HEK293 (cell line): ENCODE measurements around the gene VPS37C.
A peak's percentile ranks its signal among the peaks of the same experiment; 100 is the strongest.

Source experiments
- CTCF ChIA-PET: fragments of 350-600 bp; formaldehyde crosslinking; extraction: SDS; loops from one replicate; lab custom pipeline; 2021; ENCODE audit warnings: antibody characterized with exemption; lab: Yijun Ruan, JAX
- POLR2A ChIA-PET: fragments of 300-600 bp; formaldehyde crosslinking; extraction: SDS; loops from one replicate; lab custom pipeline; 2020; ENCODE audit warnings: antibody characterized with exemption, inconsistent platforms; lab: Yijun Ruan, JAX
- H3K27ac ChIP-seq: fragments of 200-500 bp; sonication (Bioruptor generic); 2 replicates; pipeline ENCODE4 v1.5.1; 2014; ENCODE audit warnings: low read depth, low read length, control low read depth, inconsistent platforms; ENCODE audit errors: extremely low read depth
- H3K36me3 ChIP-seq, 2 experiments: fragments of 200-500 bp in 1 of 2; sonication (Bioruptor generic) in 1 of 2; 1 replicate in 1 of 2; 2 replicates in 1 of 2; pipeline ENCODE4 v1.5.1; 2014 to 2017; ENCODE audit warnings: inconsistent platforms in 2 of 2, low read length in 2 of 2; ENCODE audit not compliant: control insufficient read depth in 2 of 2, insufficient read depth in 1 of 2
- H3K4me1 ChIP-seq: fragments of 200-500 bp; sonication (Bioruptor generic); 2 replicates; pipeline ENCODE4 v1.5.1; 2014; ENCODE audit warnings: mild to moderate bottlenecking, low read length, inconsistent platforms; ENCODE audit not compliant: control insufficient read depth, insufficient read depth
- H3K4me3 ChIP-seq: 2 replicates; pipeline ENCODE4 v1.5.1; 2011; ENCODE audit warnings: low read depth, mild to moderate bottlenecking, control low read depth, low read length, moderate library complexity
- H3K9me3 ChIP-seq: fragments of 200-500 bp; sonication (Bioruptor generic); 2 replicates; pipeline ENCODE4 v1.5.1; 2014; ENCODE audit warnings: low read depth, low read length, inconsistent platforms; ENCODE audit not compliant: control insufficient read depth, insufficient read depth
- EGR2 ChIP-seq: fragments of 450-650 bp; formaldehyde crosslinking; IDR thresholded peaks from 2 replicates; pipeline ENCODE4 v1.5.1; 2016; ENCODE audit warnings: low read depth, missing biosample characterization, missing genetic modification characterization
- GLIS1 ChIP-seq: fragments of 450-650 bp; formaldehyde crosslinking; IDR thresholded peaks from 2 replicates; pipeline ENCODE4 v1.5.1; 2016; ENCODE audit warnings: missing biosample characterization, missing genetic modification characterization
- IKZF3 ChIP-seq: fragments of 450-650 bp; IDR thresholded peaks from 2 replicates; pipeline ENCODE4 v1.5.0; 2018; ENCODE audit warnings: missing biosample characterization, mild to moderate bottlenecking, missing genetic modification characterization, moderate library complexity
- KLF1 ChIP-seq: fragments of 450-650 bp; formaldehyde crosslinking; IDR thresholded peaks from 2 replicates; pipeline ENCODE4 v1.5.1; 2016; ENCODE audit warnings: missing biosample characterization, missing genetic modification characterization
- KLF7 ChIP-seq: fragments of 450-650 bp; formaldehyde crosslinking; IDR thresholded peaks from 2 replicates; pipeline ENCODE4 v1.5.1; 2016; ENCODE audit warnings: missing biosample characterization, missing genetic modification characterization, borderline replicate concordance
- SALL2 ChIP-seq: fragments of 450-650 bp; formaldehyde crosslinking; IDR thresholded peaks from 2 replicates; pipeline ENCODE4 v1.5.0; 2017; ENCODE audit warnings: missing biosample characterization, mild to moderate bottlenecking, missing genetic modification characterization, borderline replicate concordance
- SP3 ChIP-seq: fragments of 450-650 bp; formaldehyde crosslinking; IDR thresholded peaks from 2 replicates; pipeline ENCODE4 v1.5.1; 2016; ENCODE audit warnings: missing biosample characterization, missing genetic modification characterization
- ZBTB6 ChIP-seq: fragments of 450-650 bp; formaldehyde crosslinking; IDR thresholded peaks from 2 replicates; pipeline ENCODE4 v1.5.1; 2017; ENCODE audit warnings: missing biosample characterization, missing genetic modification characterization
- ZFHX2 ChIP-seq: fragments of 450-650 bp; formaldehyde crosslinking; conservative IDR thresholded peaks from 2 replicates; pipeline ENCODE4 v1.5.1; 2016; ENCODE audit warnings: missing biosample characterization, missing genetic modification characterization
- ZIC2 ChIP-seq: fragments of 450-650 bp; formaldehyde crosslinking; IDR thresholded peaks from 2 replicates; pipeline ENCODE4 v1.5.1; 2016; ENCODE audit warnings: missing biosample characterization, missing genetic modification characterization
- ZNF121 ChIP-seq: fragments of 450-650 bp; formaldehyde crosslinking; IDR thresholded peaks from 2 replicates; pipeline ENCODE4 v1.5.1; 2016; ENCODE audit warnings: missing biosample characterization, missing genetic modification characterization
- ZNF140 ChIP-seq: fragments of 450-650 bp; formaldehyde crosslinking; IDR thresholded peaks from 2 replicates; pipeline ENCODE4 v1.5.1; 2016; ENCODE audit warnings: missing biosample characterization, missing genetic modification characterization
- ZNF157 ChIP-seq: fragments of 450-650 bp; formaldehyde crosslinking; IDR thresholded peaks from 2 replicates; pipeline ENCODE4 v1.5.1; 2016; ENCODE audit warnings: missing biosample characterization, missing genetic modification characterization
- ZNF202 ChIP-seq: fragments of 450-650 bp; formaldehyde crosslinking; IDR thresholded peaks from 2 replicates; pipeline ENCODE4 v1.5.1; 2016; ENCODE audit warnings: missing biosample characterization, missing genetic modification characterization, borderline replicate concordance
- ZNF239 ChIP-seq: fragments of 450-650 bp; formaldehyde crosslinking; IDR thresholded peaks from 2 replicates; pipeline ENCODE4 v1.5.1; 2016; ENCODE audit warnings: missing biosample characterization, missing genetic modification characterization
- ZNF302 ChIP-seq: fragments of 450-650 bp; formaldehyde crosslinking; IDR thresholded peaks from 2 replicates; pipeline ENCODE4 v1.5.1; 2016; ENCODE audit warnings: missing biosample characterization, missing genetic modification characterization, low read depth
- ZNF350 ChIP-seq: fragments of 450-650 bp; formaldehyde crosslinking; IDR thresholded peaks from 2 replicates; pipeline ENCODE4 v1.5.0; 2017; ENCODE audit warnings: missing biosample characterization, mild to moderate bottlenecking, missing genetic modification characterization
- ZNF366 ChIP-seq: fragments of 450-650 bp; formaldehyde crosslinking; conservative IDR thresholded peaks from 2 replicates; pipeline ENCODE4 v1.5.1; 2016; ENCODE audit warnings: missing biosample characterization, missing genetic modification characterization
- ZNF37A ChIP-seq: fragments of 450-650 bp; IDR thresholded peaks from 2 replicates; pipeline ENCODE4 v1.5.1; 2018; ENCODE audit warnings: missing biosample characterization, missing genetic modification characterization
- ZNF473 ChIP-seq: fragments of 450-650 bp; formaldehyde crosslinking; IDR thresholded peaks from 2 replicates; pipeline ENCODE4 v1.5.1; 2017; ENCODE audit warnings: missing biosample characterization, missing genetic modification characterization
- ZNF488 ChIP-seq: fragments of 450-650 bp; formaldehyde crosslinking; IDR thresholded peaks from 2 replicates; pipeline ENCODE4 v1.5.1; 2016; ENCODE audit warnings: missing biosample characterization, missing genetic modification characterization
- ZNF501 ChIP-seq: fragments of 450-650 bp; formaldehyde crosslinking; IDR thresholded peaks from 2 replicates; pipeline ENCODE4 v1.5.1; 2016; ENCODE audit warnings: missing biosample characterization, missing genetic modification characterization
- ZNF510 ChIP-seq: fragments of 450-650 bp; formaldehyde crosslinking; IDR thresholded peaks from 2 replicates; pipeline ENCODE4 v1.5.1; 2018; ENCODE audit warnings: mild to moderate bottlenecking, missing genetic modification characterization, missing biosample characterization; ENCODE audit not compliant: insufficient replicate concordance
- ZNF785 ChIP-seq: fragments of 450-650 bp; formaldehyde crosslinking; IDR thresholded peaks from 2 replicates; pipeline ENCODE4 v1.5.1; 2016; ENCODE audit warnings: missing biosample characterization, missing genetic modification characterization
- ZSCAN16 ChIP-seq: fragments of 450-650 bp; formaldehyde crosslinking; IDR thresholded peaks from 2 replicates; pipeline ENCODE4 v1.5.1; 2016; ENCODE audit warnings: missing biosample characterization, missing genetic modification characterization
- ZXDB ChIP-seq: fragments of 450-650 bp; formaldehyde crosslinking; IDR thresholded peaks from 2 replicates; pipeline ENCODE4 v1.5.1; 2016; ENCODE audit warnings: missing biosample characterization, missing genetic modification characterization
- TF ChIP-seq, protein P1 (sequence below): fragments of 450-650 bp; formaldehyde crosslinking; IDR thresholded peaks from 2 replicates; pipeline ENCODE4 v1.5.1; 2016; ENCODE audit warnings: missing biosample characterization, missing genetic modification characterization, borderline replicate concordance

Gene VPS37C

DNA sequence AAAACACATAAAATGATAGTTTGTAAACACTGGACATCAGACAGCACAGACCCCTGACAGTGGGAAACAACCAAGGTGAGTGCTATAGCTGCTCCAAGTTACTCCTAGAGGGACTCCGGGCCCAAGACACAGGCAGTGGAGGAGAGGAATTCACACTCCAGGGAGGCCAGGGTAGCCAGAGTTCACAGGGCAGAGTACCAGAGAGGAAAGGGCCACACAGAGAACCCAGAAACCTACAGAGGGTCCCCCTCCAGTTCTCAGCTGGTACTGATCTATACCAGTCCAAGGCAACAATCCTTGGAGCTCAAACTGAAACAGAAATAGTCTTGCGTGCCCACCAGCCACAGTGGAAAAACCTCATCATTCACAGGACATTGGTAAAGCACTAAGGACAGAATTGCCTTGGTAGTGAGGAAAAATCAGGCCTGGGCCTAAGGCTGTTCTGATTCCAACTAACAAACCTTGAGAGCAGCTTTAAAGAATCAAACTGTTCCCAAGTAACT lies 7.6 kb downstream of the VPS37C start (continued):
- TF ChIP-seq ZBTB6 (tag by site-specific recombination) (no peak), ZNF488 (tag by site-specific recombination) (no peak)

DNA sequence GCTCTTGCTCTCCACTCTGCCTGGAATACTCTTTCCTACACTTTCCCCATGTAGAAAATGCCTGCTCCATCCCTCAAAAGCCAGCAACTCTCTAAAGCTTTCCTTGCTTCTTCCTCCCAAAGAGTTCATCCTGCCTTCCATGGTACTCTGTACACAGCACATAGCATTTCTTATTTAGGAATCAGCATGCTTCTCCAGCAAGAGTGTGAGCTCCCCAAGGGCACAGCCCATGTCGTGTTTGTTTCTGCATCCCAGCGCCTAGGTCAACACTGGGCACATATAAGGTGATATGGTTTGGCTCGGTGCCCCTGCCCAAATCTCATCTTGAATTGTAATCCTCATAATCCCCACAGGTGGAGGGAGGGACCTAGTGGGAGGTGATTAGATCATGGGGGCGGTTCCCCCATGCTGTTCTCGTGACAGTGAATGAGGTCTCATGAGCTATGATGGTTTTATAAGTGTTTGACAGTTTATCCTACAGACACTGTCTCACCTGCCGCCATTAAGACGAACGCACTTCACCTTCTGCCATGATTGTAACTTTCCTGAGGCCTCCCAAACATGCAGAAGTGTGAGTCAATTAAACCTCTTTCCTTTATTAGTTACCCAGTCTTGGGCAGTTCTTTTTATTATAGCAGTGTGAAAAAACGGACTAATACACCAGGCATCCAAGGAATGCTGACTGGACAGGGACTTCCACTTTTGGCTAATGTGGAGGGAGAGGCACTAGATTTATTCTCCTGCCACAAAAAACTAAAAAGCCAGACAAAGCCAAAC lies 8.2 kb downstream of the VPS37C start:
- CTCF ChIA-PET = interaction anchor here (0.9 to 2.1 kb wide), 5 partner anchors 8 to 253 kb away, joined by 3 to 9 read pairs (median 5); partner anchors contain the start of gene VPS37C
- Histone ChIP-seq H3K4me3 (no peak overlapping the region), H3K36me3 (peaks cover 0 to 13% of the 10 kb centered on the region in 2 experiments; a peak in 1 of 3 replicates), H3K9me3 (no peaks in the 10 kb centered on the region), H3K27ac (no peak overlapping the region), H3K4me1 (no peaks in the 10 kb centered on the region)
- POLR2A ChIA-PET = no interaction called here
- TF ChIP-seq ZFHX2 (peak; percentile 47; the same call in 1 of the 2 replicates), ZNF202 (tag by site-specific recombination) (no peak), ZNF510 (no peak), ZNF501 (tag by site-specific recombination) (no peak), ZIC2 (peak; percentile 79), ZNF37A (no peak), ZNF121 (tag by site-specific recombination) (no peak), EGR2 (tag by site-specific recombination) (0 out of 2 replicates have a peak, but pooled peaks have one; percentile 20), ZSCAN16 (tag by site-specific recombination) (no peak), SP3 (tag by site-specific recombination) (no peak), ZNF366 (peak; percentile 45; the same call in 1 of the 2 replicates), KLF7 (tag by site-specific recombination) (no peak), ZNF302 (tag by site-specific recombination) (no peak), ZNF785 (tag by site-specific recombination) (no peak), IKZF3 (tag by site-specific recombination) (no peak), ZXDB (tag by site-specific recombination) (no peak), ZNF473 (tag by site-specific recombination) (no peak), SALL2 (tag by site-specific recombination) (no peak), ZNF350 (no peak), KLF1 (tag by site-specific recombination) (peak; percentile 58), GLIS1 (peak; percentile 70), ZNF157 (tag by site-specific recombination) (no peak), ZNF239 (no peak), ZNF140 (tag by site-specific recombination) (no peak)
- TF ChIP-seq, protein P1, sequence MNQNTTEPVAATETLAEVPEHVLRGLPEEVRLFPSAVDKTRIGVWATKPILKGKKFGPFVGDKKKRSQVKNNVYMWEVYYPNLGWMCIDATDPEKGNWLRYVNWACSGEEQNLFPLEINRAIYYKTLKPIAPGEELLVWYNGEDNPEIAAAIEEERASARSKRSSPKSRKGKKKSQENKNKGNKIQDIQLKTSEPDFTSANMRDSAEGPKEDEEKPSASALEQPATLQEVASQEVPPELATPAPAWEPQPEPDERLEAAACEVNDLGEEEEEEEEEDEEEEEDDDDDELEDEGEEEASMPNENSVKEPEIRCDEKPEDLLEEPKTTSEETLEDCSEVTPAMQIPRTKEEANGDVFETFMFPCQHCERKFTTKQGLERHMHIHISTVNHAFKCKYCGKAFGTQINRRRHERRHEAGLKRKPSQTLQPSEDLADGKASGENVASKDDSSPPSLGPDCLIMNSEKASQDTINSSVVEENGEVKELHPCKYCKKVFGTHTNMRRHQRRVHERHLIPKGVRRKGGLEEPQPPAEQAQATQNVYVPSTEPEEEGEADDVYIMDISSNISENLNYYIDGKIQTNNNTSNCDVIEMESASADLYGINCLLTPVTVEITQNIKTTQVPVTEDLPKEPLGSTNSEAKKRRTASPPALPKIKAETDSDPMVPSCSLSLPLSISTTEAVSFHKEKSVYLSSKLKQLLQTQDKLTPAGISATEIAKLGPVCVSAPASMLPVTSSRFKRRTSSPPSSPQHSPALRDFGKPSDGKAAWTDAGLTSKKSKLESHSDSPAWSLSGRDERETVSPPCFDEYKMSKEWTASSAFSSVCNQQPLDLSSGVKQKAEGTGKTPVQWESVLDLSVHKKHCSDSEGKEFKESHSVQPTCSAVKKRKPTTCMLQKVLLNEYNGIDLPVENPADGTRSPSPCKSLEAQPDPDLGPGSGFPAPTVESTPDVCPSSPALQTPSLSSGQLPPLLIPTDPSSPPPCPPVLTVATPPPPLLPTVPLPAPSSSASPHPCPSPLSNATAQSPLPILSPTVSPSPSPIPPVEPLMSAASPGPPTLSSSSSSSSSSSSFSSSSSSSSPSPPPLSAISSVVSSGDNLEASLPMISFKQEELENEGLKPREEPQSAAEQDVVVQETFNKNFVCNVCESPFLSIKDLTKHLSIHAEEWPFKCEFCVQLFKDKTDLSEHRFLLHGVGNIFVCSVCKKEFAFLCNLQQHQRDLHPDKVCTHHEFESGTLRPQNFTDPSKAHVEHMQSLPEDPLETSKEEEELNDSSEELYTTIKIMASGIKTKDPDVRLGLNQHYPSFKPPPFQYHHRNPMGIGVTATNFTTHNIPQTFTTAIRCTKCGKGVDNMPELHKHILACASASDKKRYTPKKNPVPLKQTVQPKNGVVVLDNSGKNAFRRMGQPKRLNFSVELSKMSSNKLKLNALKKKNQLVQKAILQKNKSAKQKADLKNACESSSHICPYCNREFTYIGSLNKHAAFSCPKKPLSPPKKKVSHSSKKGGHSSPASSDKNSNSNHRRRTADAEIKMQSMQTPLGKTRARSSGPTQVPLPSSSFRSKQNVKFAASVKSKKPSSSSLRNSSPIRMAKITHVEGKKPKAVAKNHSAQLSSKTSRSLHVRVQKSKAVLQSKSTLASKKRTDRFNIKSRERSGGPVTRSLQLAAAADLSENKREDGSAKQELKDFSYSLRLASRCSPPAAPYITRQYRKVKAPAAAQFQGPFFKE (tag by site-specific recombination) = no peak
